ENCODE measurements around the gene CNTN2. TPM values are rescaled to one million over a fixed set of nuclear protein-coding genes. Genes with fewer than 3 reads are reported as not detected.
A peak's percentile ranks its signal among the peaks of the same experiment; 100 is the strongest.

The CNTN2 gene
- total and polyA plus RNA-seq, 4 donors = 0.01 to 0.48 (median 0.07) TPM

DNA sequence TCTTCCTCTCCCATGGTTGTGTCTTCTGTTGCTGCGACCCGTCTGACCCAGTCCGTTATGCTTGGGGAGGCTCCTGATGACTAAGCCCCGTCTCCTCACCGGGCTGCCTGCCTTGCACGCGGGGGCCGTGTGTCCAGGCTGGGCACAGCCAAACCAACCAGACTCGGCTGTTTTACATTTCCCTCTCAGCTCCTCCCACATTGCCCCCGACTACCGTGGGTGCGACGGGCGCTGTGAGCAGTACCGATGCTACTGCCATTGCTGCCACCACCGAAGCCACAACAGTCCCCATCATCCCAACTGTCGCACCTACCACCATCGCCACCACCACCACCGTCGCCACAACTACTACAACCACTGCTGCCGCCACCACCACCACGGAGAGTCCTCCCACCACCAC, 46.0 kb upstream of the CNTN2 start:
- Histone ChIP-seq H3K27me3 (ENCODE audit: control insufficient read depth in 3 of 3, insufficient read depth in 3 of 3, low read length in 2 of 3) (no peaks in the 10 kb centered on the region), H3K9me3 (ENCODE audit: control insufficient read depth in 4 of 4, insufficient read depth in 3 of 4, low read length in 3 of 4) (peaks cover 0 to 5% (median 0%) of the 10 kb centered on the region in 4 donors), H3K36me3 (ENCODE audit: control insufficient read depth in 4 of 4, insufficient read depth in 4 of 4, low read length in 4 of 4) (no peaks in the 10 kb centered on the region), H3K9ac (ENCODE audit: insufficient read depth in 1 of 2, low read length in 2 of 2) (no peak overlapping the region), H3K27ac (ENCODE audit: low read depth in 1 of 2, low read length in 1 of 2) (no peak overlapping the region), H3K4me1 (ENCODE audit: control insufficient read depth in 5 of 5, insufficient read depth in 5 of 5, low read length in 5 of 5) (peaks cover 0 to 10% (median 0%) of the 10 kb centered on the region in 5 donors), H3K4me3 (no peak overlapping the region)
- no peak for DNase-seq
- 93% methylated on average over 22 of the region's 22 CpGs for WGBS, 2 donors
- ATAC-seq (ENCODE audit: insufficient read depth, low FRiP score) = no peak
- TF ChIP-seq, protein P1, sequence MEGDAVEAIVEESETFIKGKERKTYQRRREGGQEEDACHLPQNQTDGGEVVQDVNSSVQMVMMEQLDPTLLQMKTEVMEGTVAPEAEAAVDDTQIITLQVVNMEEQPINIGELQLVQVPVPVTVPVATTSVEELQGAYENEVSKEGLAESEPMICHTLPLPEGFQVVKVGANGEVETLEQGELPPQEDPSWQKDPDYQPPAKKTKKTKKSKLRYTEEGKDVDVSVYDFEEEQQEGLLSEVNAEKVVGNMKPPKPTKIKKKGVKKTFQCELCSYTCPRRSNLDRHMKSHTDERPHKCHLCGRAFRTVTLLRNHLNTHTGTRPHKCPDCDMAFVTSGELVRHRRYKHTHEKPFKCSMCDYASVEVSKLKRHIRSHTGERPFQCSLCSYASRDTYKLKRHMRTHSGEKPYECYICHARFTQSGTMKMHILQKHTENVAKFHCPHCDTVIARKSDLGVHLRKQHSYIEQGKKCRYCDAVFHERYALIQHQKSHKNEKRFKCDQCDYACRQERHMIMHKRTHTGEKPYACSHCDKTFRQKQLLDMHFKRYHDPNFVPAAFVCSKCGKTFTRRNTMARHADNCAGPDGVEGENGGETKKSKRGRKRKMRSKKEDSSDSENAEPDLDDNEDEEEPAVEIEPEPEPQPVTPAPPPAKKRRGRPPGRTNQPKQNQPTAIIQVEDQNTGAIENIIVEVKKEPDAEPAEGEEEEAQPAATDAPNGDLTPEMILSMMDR (IDR thresholded peaks at IDR 0.05; ENCODE audit: control extremely low read depth, extremely low read depth) = no peak

DNA sequence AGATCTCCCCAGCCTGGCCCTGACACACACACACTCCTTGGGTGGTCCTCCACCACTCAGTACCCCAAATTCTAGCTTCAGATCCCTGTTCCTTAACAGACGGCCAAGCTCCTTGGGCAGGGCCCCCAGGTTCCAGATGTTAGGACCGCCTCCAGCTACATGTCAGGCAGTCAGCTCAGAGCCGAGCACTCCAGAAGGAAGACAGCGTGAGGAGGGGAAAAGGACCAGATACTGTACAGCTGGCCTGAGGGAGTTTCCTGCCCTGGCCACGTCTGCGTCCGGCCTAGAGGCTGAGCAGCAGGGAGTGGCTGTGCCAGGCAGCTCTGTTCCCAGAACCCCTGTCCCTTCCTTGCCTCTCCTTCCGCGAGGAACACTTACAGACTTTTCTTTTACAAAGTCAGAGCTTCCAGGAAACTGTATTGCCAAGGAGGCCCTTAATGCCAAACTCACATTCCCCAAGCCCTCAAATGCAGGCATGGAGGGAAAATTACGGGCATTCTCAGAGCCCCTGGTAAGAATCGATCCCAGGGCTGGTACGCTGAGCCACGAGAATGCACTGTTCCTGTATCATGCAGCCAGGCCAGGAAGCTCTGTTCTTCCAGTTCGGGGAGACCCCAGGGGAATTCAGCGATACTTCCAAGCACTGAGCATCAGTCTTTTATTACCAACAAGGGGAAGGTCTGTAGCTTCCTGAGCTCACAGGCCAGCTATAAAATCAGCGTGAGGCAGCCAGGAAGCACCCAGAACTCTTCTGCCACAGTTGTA, 45.2 kb upstream of the CNTN2 start:
- no peaks in the 10 kb centered on the region for H3K36me3 ChIP-seq (ENCODE audit: control insufficient read depth in 4 of 4, insufficient read depth in 4 of 4, low read length in 4 of 4)
- 66 to 82% methylated on average over 16 of the region's 16 CpGs for WGBS, 2 donors
- TF ChIP-seq, protein P1 (IDR thresholded peaks at IDR 0.05; ENCODE audit: control extremely low read depth, extremely low read depth) = no peak
- H3K9ac ChIP-seq (ENCODE audit: insufficient read depth in 1 of 2, low read length in 2 of 2) = no peak overlapping the region
- H3K27me3 ChIP-seq (ENCODE audit: control insufficient read depth in 3 of 3, insufficient read depth in 3 of 3, low read length in 2 of 3) = peaks cover 0 to under 1% (median 0%) of the 10 kb centered on the region in 3 donors
- H3K9me3 ChIP-seq (ENCODE audit: control insufficient read depth in 4 of 4, insufficient read depth in 3 of 4, low read length in 3 of 4) = peaks cover 0 to under 1% (median 0%) of the 10 kb centered on the region in 4 donors
- DNase-seq = peak; percentile 58 to 75 (median 61)
- no peak overlapping the region for H3K27ac ChIP-seq (ENCODE audit: low read depth in 1 of 2, low read length in 1 of 2)
- peaks cover 0 to 10% (median 0%) of the 10 kb centered on the region in 5 donors for H3K4me1 ChIP-seq (ENCODE audit: control insufficient read depth in 5 of 5, insufficient read depth in 5 of 5, low read length in 5 of 5)
- no peak for ATAC-seq (ENCODE audit: insufficient read depth, low FRiP score)
- H3K4me3 ChIP-seq = no peak overlapping the region

GRCh38 chr1:205001162-205001561, 41.9 kb upstream of the CNTN2 start:
- H3K4me3 ChIP-seq = no peak overlapping the region
- no peak overlapping the region for H3K9ac ChIP-seq (ENCODE audit: insufficient read depth in 1 of 2, low read length in 2 of 2)
- H3K36me3 ChIP-seq (ENCODE audit: control insufficient read depth in 4 of 4, insufficient read depth in 4 of 4, low read length in 4 of 4) = no peaks in the 10 kb centered on the region
- ATAC-seq (ENCODE audit: insufficient read depth, low FRiP score) = no peak
- peaks cover 0 to 9% (median 0%) of the 10 kb centered on the region in 3 donors for H3K27me3 ChIP-seq (ENCODE audit: control insufficient read depth in 3 of 3, insufficient read depth in 3 of 3, low read length in 2 of 3)
- DNase-seq = no peak
- H3K4me1 ChIP-seq (ENCODE audit: control insufficient read depth in 5 of 5, insufficient read depth in 5 of 5, low read length in 5 of 5) = peaks cover 0 to 10% (median 0%) of the 10 kb centered on the region in 5 donors
- no peak overlapping the region for H3K27ac ChIP-seq (ENCODE audit: low read depth in 1 of 2, low read length in 1 of 2)
- 95% methylated on average over 14 of the region's 14 CpGs for WGBS, 2 donors
- H3K9me3 ChIP-seq (ENCODE audit: control insufficient read depth in 4 of 4, insufficient read depth in 3 of 4, low read length in 3 of 4) = no peaks in the 10 kb centered on the region
- TF ChIP-seq, protein P1 (IDR thresholded peaks at IDR 0.05; ENCODE audit: control extremely low read depth, extremely low read depth) = no peak

Data from lung (tissue), 12 donors.